Heart left ventricle (tissue), 13 donors: Measurements from ENCODE around the gene TBX4.

ENCODE experiments used
- CTCF ChIP-seq, 12 donors: fragments of 200-600 bp; sonication (generic) in 4 of 12; IDR thresholded peaks; one replicate each; pipeline versions ENCODE4 v1.5.0 to v1.8.0; 2018 to 2022; ENCODE audit warnings: antibody characterized with exemption in 12 of 12, mild to moderate bottlenecking in 5 of 12
- POLR2A ChIP-seq, 2 donors: fragments of 450-650 bp; IDR thresholded peaks; one replicate each; pipeline ENCODE4 v1.6.1; 2017; ENCODE audit warnings: antibody characterized with exemption in 2 of 2, mild to moderate bottlenecking in 2 of 2, moderate library complexity in 2 of 2
- donor health status: ischemic (EF 13 %, LVEDD 7.1; RV severe dilation, severe dysfunction).
- donor health status: DM: no; HTN: yes; CAD: no.
- donor health status: DM: no; HTN: no; CAD: no.
- donor health status: ischemic (EF 25% LVEDD 6.9; RV normal size, moderate dysfunction).
- donor health status: ischemic (EF 25% LVEDD 5.7; RV mildly dilated, moderate dysfunction).
- donor health status: ischemic (EF 35%, LVEDD 5.7; RV mildly dilated, moderate dysfunction).
- donor health status: nonischemic (EF 11% LVEDD 7.7; RV severe dilation, severe dysfunction).
- donor health status: DM: yes; HTN: yes; CAD: no.
- donor health status: PGD.
- donor health status: ischemic (EF 29% LVEDD 5.4; RV normal size, mild dysfunction).
- donor health status: nonischemic (EF 23%, LVEDD 6.1; RV moderate dilation, normal function).

GRCh38 chr17:61442136-61442775 lies 10.0 kb upstream of the TBX4 start:
- no peak for TF ChIP-seq CTCF (IDR thresholded peaks at IDR 0.05)
- no peak for TF ChIP-seq POLR2A (IDR thresholded peaks at IDR 0.05)
